Pancreas (tissue), 10 donors: ENCODE data around the gene POLA2. TPM values are rescaled to one million over a fixed set of nuclear protein-coding genes. Genes with fewer than 3 reads are reported as not detected.
A peak's percentile ranks its signal among the peaks of the same experiment; 100 is the strongest.

Source experiments
- ATAC-seq, 4 donors: fragments of 200-7000 bp; cut with Tn5 transposase; one replicate each; pipeline versions ENCODE4 v1.8.0 to v1.9.1; 2020; ENCODE audit warnings: mild to moderate bottlenecking in 4 of 4, moderate library complexity in 4 of 4
- DNase-seq, 6 donors: peaks; one replicate each; pipeline ENCODE4 v3.0.0-alpha.2; 2020
- FAIRE-seq: peaks from 2 replicates; lab custom pipeline; 2012; peaks lifted over from hg19 to GRCh38; lab: Jason Lieb, UNC
- H3K27ac ChIP-seq, 4 donors: fragments of 200-600 bp; sonication (generic); 1 replicate in 3 of 4; 2 replicates in 1 of 4; pipeline versions ENCODE4 v1.5.0 to v1.8.0; 2020
- H3K27me3 ChIP-seq, 4 donors: fragments of 200-600 bp; one replicate each; pipeline ENCODE4 v1.8.0; 2021
- H3K36me3 ChIP-seq, 3 donors: fragments of 200-600 bp; sonication (generic) in 1 of 3; one replicate each; pipeline versions ENCODE4 v1.5.0 to v1.8.0; 2020 to 2021
- H3K4me1 ChIP-seq, 3 donors: fragments of 200-600 bp; one replicate each; pipeline ENCODE4 v1.8.0; 2021
- H3K4me3 ChIP-seq, 4 donors: fragments of 200-600 bp; sonication (generic) in 2 of 4; one replicate each; pipeline versions ENCODE4 v1.5.0 to v1.8.0; 2020 to 2021
- H3K9me3 ChIP-seq, 4 donors: fragments of 200-600 bp; one replicate each; pipeline ENCODE4 v1.8.0; 2021
- CTCF ChIP-seq, 4 donors: fragments of 200-600 bp; sonication (generic) in 3 of 4; IDR thresholded peaks; one replicate each; pipeline versions ENCODE4 v1.5.0 to v1.8.0; 2021; ENCODE audit warnings: antibody characterized with exemption in 4 of 4
- WGBS, 2 donors: extraction: QIAGEN DNeasy Blood & Tissue Kit; methylation state at CpG; one replicate each; pipeline ENCODE4 v1.1.7; 2013; 5-methylcytosine and 5-hydroxymethylcytosine counted together
- intact Hi-C, 3 donors: fragments of 100-400 bp; cut with DNase I; formaldehyde crosslinking; loops; one replicate each; pipeline versions ENCODE4 v1.11.1 to v1.14.2; 2022
- polyA plus RNA-seq, 2 donors: library from polyadenylated mRNA; stranded (reverse); fragments of 200-250 nt; gene quantifications; one replicate each; pipeline ENCODE4 v1.2.3, GENCODE V29; 2013
- total RNA-seq, 6 donors: library from RNA; stranded (reverse); fragmentation: NEBNext Ultra II Directional in 4 of 6; extraction: Animal tissue kit (Norgen Biotek cat#: 25700) in 4 of 6; gene quantifications; one replicate each; pipeline versions ENCODE4 v1.2.1 to v1.2.4, GENCODE V29; 2021 to 2023
- donor health status: healthy with polysubstance abuse.
- donor health status: DM: no; HTN: no; CAD: no; lungs with moderate emphysema.
- donor health status: DM: no; HTN: no; CAD: no.
- donor health status: control.
- donor health status: control.
- donor health status: Bipolar disorder and iron deficiency.
- donor health status: DM: yes; HTN: yes; CAD: no.
- donor health status: DM: no; HTN: no; CAD: no.
- donor health status: DM: no; HTN: no; CAD: no.
- donor health status: DM: yes; HTN: yes; CAD: no.

The POLA2 gene
- total and polyA plus RNA-seq, 8 donors = 3.1 to 7.5 (median 5.6) TPM

DNA sequence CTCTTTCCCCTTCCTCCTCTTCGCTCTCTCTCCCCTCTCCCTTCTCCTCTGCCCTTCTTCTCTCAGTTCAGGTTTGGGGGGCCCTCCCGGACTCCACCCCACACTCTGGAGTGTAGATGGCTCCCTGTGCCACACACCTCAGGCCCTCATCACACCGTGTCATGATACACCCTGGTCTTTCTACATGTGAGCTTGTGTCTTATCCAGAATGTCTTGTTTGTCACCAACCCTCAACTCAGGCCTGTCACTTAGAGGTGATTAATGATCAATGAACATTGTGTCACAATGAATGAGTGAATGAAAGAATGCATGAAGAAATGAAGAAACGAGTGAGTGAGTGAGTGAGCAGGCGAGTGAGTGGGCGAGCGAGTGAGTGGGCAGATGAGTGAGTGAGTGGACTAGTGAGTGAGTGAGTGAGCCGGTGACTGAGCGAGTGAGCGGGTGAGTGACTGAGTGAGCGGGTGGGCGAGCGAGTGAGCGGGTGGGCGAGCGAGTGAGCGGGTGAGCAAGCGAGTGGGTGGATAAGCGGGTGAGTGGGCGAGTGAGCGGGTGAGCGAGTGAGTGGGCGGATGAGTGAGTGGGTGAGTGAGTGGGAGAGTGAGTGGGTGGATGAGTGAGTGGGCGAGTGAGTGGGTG lies 46.2 kb upstream of the POLA2 start:
- Histone ChIP-seq H3K9me3 (no peaks in the 10 kb centered on the region), H3K36me3 (peaks cover 0 to 12% (median 6%) of the 10 kb centered on the region in 3 donors), H3K4me1 (no peaks in the 10 kb centered on the region), H3K27me3 (no peaks in the 10 kb centered on the region), H3K4me3 (no peak overlapping the region), H3K27ac (no peak overlapping the region)
- intact Hi-C loops = loop anchor here in 1 of 3 donors (10.0 kb wide), 1 partner anchor 319 kb away; no protein-coding TSS in a partner anchor
- ATAC-seq = no peak
- FAIRE-seq = no peak
- TF ChIP-seq CTCF (IDR thresholded peaks at IDR 0.05) = no peak
- 85 to 90% methylated on average over 23 to 24 of the region's 24 CpGs for WGBS, 2 donors
- peak in 1 of 6 donors; percentile 19 for DNase-seq

GRCh38 chr11:65216830-65217229 lies 44.9 kb upstream of the POLA2 start:
- DNase-seq = peak in 1 of 6 donors; percentile 34
- Histone ChIP-seq H3K9me3 (no peaks in the 10 kb centered on the region), H3K27ac (no peak overlapping the region), H3K27me3 (no peaks in the 10 kb centered on the region), H3K36me3 (no peaks in the 10 kb centered on the region), H3K4me1 (no peaks in the 10 kb centered on the region), H3K4me3 (no peak overlapping the region)
- no peak for TF ChIP-seq CTCF (IDR thresholded peaks at IDR 0.05)
- WGBS, 2 donors = 83 to 84% methylated on average over 6 of the region's 6 CpGs
- ATAC-seq = no peak
- intact Hi-C loops = loop anchor here in 1 of 3 donors (10.0 kb wide), 1 partner anchor 318 kb away; no protein-coding TSS in a partner anchor
- no peak for FAIRE-seq

GRCh38 chr11:65217441-65218423 lies 44.0 kb upstream of the POLA2 start:
- DNase-seq = peak in 1 of 6 donors; percentile 21
- 82 to 87% methylated on average over 19 of the region's 19 CpGs for WGBS, 2 donors
- H3K4me3 ChIP-seq = no peak overlapping the region
- no peaks in the 10 kb centered on the region for H3K36me3 ChIP-seq
- no peak overlapping the region for H3K27ac ChIP-seq
- H3K4me1 ChIP-seq = no peaks in the 10 kb centered on the region
- FAIRE-seq = no peak
- intact Hi-C loops = loop anchor here in 1 of 3 donors (10.0 kb wide), 1 partner anchor 317 kb away; no protein-coding TSS in a partner anchor
- no peak for TF ChIP-seq CTCF (IDR thresholded peaks at IDR 0.05)
- no peak for ATAC-seq
- H3K9me3 ChIP-seq = no peaks in the 10 kb centered on the region
- no peaks in the 10 kb centered on the region for H3K27me3 ChIP-seq

DNA sequence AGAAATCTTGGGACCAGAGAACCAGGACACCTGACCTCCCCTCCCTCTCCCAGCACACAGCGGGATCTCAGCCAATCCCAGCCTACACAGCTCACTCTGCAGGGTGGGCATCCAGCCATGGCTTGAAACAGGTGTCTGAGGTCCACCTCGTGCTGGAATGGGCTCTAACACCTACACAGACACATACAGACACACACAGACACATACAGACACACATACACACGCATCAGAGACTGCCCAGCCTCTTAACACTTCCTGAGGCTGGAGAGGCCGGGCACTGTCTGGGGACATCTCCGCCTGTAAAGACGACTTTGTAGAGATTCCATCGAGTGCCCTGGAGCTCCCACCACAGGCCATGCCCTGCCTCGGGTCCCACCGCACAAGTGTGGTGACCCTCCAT lies 43.3 kb upstream of the POLA2 start:
- Histone ChIP-seq H3K27ac (no peak overlapping the region), H3K4me1 (no peaks in the 10 kb centered on the region), H3K4me3 (no peak overlapping the region), H3K36me3 (no peaks in the 10 kb centered on the region), H3K27me3 (no peaks in the 10 kb centered on the region), H3K9me3 (no peaks in the 10 kb centered on the region)
- ATAC-seq = no peak
- 75 to 82% methylated on average over 9 of the region's 9 CpGs for WGBS, 2 donors
- intact Hi-C loops = loop anchor here in 1 of 3 donors (10.0 kb wide), 1 partner anchor 316 kb away; no protein-coding TSS in a partner anchor
- DNase-seq = no peak
- no peak for FAIRE-seq
- TF ChIP-seq CTCF (IDR thresholded peaks at IDR 0.05) = no peak
